ENCODE data around the gene ZCCHC14.
"Not testable (repeated sequence)": the region's sequence is repeated elsewhere in the genome, so short reads cannot be mapped to it uniquely, and the experiment has no call there.

ZCCHC14 gene

GRCh38 chr16:87528690-87529579 is 36.1 kb upstream of the ZCCHC14 start:
- Histone ChIP-seq H3K36me3 (ENCODE audit: control insufficient read depth, insufficient read depth, low read length) (no peaks in the 10 kb centered on the region), H3K27me3 (replicated peaks; ENCODE audit: control insufficient read depth, insufficient read depth, low read length) (0 out of 2 replicates have a peak, but pooled peaks cover 3% of the 10 kb centered on the region), H3K4me3 (replicated peaks; ENCODE audit: low read depth, low read length) (no peak overlapping the region)
- no peak for TF ChIP-seq CTCF (IDR thresholded peaks at IDR 0.05; ENCODE audit: insufficient read depth, low read length, poor library complexity, severe bottlenecking)
- no peak for DNase-seq (ENCODE audit: extremely low read depth, insufficient read length)

- TF ChIP-seq CTCF (IDR thresholded peaks at IDR 0.05; ENCODE audit: insufficient read depth, low read length, poor library complexity, severe bottlenecking) = no peak
- H3K36me3 ChIP-seq (ENCODE audit: control insufficient read depth, insufficient read depth, low read length) = no peaks in the 10 kb centered on the region
- 0 out of 2 replicates have a peak, but pooled peaks cover 3% of the 10 kb centered on the region for H3K27me3 ChIP-seq (replicated peaks; ENCODE audit: control insufficient read depth, insufficient read depth, low read length)
- no peak for DNase-seq (ENCODE audit: extremely low read depth, insufficient read length)
- no peak overlapping the region for H3K4me3 ChIP-seq (replicated peaks; ENCODE audit: low read depth, low read length)
Observed at GRCh38 chr16:87527055-87527724, 34.4 kb upstream of the ZCCHC14 start.

- no peak for TF ChIP-seq CTCF (IDR thresholded peaks at IDR 0.05; ENCODE audit: insufficient read depth, low read length, poor library complexity, severe bottlenecking)
- no peak overlapping the region for H3K4me3 ChIP-seq (replicated peaks; ENCODE audit: low read depth, low read length)
- H3K27me3 ChIP-seq (replicated peaks; ENCODE audit: control insufficient read depth, insufficient read depth, low read length) = 0 out of 2 replicates have a peak, but pooled peaks cover 3% of the 10 kb centered on the region
- DNase-seq (ENCODE audit: extremely low read depth, insufficient read length) = no peak
- no peaks in the 10 kb centered on the region for H3K36me3 ChIP-seq (ENCODE audit: control insufficient read depth, insufficient read depth, low read length)
Observed at GRCh38 chr16:87526238-87526947, 33.6 kb upstream of the ZCCHC14 start.

GRCh38 chr16:87525352-87525751 is 32.5 kb upstream of the ZCCHC14 start:
- Histone ChIP-seq H3K4me3 (replicated peaks; ENCODE audit: low read depth, low read length) (no peak overlapping the region), H3K36me3 (ENCODE audit: control insufficient read depth, insufficient read depth, low read length) (no peaks in the 10 kb centered on the region), H3K27me3 (replicated peaks; ENCODE audit: control insufficient read depth, insufficient read depth, low read length) (peaks cover 3% of the 10 kb centered on the region; the same call in 1 of the 2 replicates)
- no peak for TF ChIP-seq CTCF (IDR thresholded peaks at IDR 0.05; ENCODE audit: insufficient read depth, low read length, poor library complexity, severe bottlenecking)
- DNase-seq (ENCODE audit: extremely low read depth, insufficient read length) = no peak

GRCh38 chr16:87524407-87524806 is 31.6 kb upstream of the ZCCHC14 start:
- no peak for TF ChIP-seq CTCF (IDR thresholded peaks at IDR 0.05; ENCODE audit: insufficient read depth, low read length, poor library complexity, severe bottlenecking)
- Histone ChIP-seq H3K36me3 (ENCODE audit: control insufficient read depth, insufficient read depth, low read length) (no peaks in the 10 kb centered on the region), H3K27me3 (replicated peaks; ENCODE audit: control insufficient read depth, insufficient read depth, low read length) (peaks cover 3% of the 10 kb centered on the region; the same call in 1 of the 2 replicates), H3K4me3 (replicated peaks; ENCODE audit: low read depth, low read length) (no peak overlapping the region)
- no peak for DNase-seq (ENCODE audit: extremely low read depth, insufficient read length)

- H3K36me3 ChIP-seq (ENCODE audit: control insufficient read depth, insufficient read depth, low read length); DNase-seq (ENCODE audit: extremely low read depth, insufficient read length); H3K4me3 ChIP-seq (replicated peaks; ENCODE audit: low read depth, low read length); H3K27me3 ChIP-seq (replicated peaks; ENCODE audit: control insufficient read depth, insufficient read depth, low read length): not testable (repeated sequence)
Observed at GRCh38 chr16:87523605-87524004, 30.8 kb upstream of the ZCCHC14 start.

GRCh38 chr16:87521764-87522163 is 28.9 kb upstream of the ZCCHC14 start:
- DNase-seq (ENCODE audit: extremely low read depth, insufficient read length); H3K4me3 ChIP-seq (replicated peaks; ENCODE audit: low read depth, low read length); H3K27me3 ChIP-seq (replicated peaks; ENCODE audit: control insufficient read depth, insufficient read depth, low read length); H3K36me3 ChIP-seq (ENCODE audit: control insufficient read depth, insufficient read depth, low read length): not testable (repeated sequence)

- not testable (repeated sequence) for DNase-seq (ENCODE audit: extremely low read depth, insufficient read length); H3K27me3 ChIP-seq (replicated peaks; ENCODE audit: control insufficient read depth, insufficient read depth, low read length); H3K36me3 ChIP-seq (ENCODE audit: control insufficient read depth, insufficient read depth, low read length); H3K4me3 ChIP-seq (replicated peaks; ENCODE audit: low read depth, low read length)
Observed at GRCh38 chr16:87519170-87519569, 26.3 kb upstream of the ZCCHC14 start.

All from GM06990 (cell line).